NCI-H510A (cell line): ENCODE results near the gene OTUB2.
A peak's percentile ranks its signal among the peaks of the same experiment; 100 is the strongest.
"Not testable (repeated sequence)": the region's sequence is repeated elsewhere in the genome, so short reads cannot be mapped to it uniquely, and the experiment has no call there.

Experiments used
- DNase-seq: peaks from one replicate; lab custom pipeline; 2025; lab: John Stamatoyannopoulos, UW

The OTUB2 gene

DNA sequence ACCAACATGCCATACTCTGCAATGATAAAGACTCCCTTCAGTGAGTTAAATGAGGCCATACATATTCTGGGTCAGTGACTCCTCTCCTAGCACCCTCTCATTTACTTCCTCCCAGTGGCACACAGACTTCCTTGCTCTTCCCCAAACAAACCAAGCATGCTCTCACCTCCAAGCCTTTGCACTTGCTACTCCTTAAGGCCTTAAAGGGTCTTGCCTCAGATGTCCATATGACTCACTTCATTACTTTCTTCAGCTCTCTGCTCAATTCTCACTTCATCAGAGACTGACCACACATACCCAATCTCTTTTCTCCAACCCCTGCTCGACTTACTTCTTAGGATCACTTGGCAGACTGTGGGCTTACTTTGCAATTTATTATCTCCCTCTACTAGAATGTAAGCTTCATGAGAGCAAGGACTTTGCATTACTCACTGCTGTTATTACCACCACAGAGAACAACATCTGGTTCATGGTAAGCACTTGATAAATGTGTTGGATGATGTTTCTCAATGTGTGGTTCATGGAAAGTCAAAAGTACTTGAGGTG lies 32.1 kb downstream of the OTUB2 start:
- DNase-seq: no peak

DNA sequence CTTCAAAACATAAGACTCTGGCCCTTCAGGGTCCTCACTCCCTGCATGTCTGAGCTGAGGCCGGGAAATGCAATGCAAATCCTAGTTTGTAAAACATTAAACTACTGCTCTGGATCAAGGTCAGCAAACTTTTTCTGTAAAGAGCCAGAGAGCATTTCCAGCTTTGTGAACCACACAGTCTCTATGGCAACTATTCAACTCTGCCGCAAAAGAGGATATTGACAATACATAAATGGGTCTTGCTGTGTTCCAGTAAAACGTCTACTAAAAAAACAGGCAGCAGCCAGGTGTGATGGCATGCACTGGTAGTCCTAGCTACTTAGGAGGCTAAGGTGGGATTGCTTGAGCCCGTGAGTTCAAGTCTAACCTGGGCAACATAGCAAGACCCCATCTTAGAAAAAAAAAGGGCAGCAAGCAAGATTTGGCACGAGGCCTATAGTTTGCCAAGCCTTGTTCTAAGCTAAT lies 32.6 kb downstream of the OTUB2 start:
- DNase-seq: no peak

DNA sequence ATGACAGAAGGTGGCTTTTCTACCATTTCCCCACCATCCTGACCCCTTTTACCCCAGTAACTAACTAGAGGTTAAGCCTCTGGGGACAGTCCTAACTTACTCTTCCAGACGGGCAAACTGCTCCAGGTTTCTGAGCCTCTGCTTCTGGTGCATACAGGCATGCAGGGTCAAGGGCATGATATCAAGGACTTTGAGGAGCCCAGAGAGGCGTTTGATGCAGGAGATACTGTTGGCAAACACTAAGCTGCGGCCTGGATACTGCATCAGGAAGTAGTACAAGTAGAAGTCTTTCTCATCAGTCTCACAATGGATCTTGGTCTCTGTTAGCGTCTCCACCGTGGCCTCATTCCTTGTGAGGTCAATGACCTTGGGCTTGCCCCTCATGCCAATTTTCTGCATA lies 33.9 kb downstream of the OTUB2 start:
- DNase-seq: no peak

DNA sequence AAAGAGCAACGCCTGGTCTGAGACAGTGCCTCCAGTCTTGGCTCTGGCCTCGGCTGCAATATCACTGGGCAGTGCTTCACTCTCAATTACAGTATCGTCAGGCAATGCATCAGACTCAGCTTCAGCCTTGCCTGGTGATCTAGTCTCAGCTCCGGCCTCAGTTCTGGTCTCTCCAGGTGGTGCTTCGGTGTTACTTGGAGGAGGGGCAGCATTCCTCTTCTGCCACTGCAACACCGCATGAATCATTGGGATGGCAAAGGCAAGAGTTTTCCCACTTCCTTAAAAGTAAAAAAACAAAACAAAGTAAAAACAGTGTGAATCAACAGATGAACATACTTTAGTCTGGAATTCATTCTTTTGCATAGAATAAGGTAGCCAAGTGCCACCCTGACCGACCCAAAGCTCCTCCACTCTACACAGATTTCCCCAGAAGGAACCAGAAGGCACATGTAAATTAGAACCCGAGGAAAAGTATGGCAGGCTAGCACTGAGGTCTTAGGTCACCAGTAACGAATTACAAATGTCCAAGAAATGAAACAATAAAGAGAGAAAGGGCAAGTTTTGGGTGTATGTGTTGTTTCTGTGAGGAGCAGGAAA lies 36.3 kb downstream of the OTUB2 start:
- no peak for DNase-seq

DNA sequence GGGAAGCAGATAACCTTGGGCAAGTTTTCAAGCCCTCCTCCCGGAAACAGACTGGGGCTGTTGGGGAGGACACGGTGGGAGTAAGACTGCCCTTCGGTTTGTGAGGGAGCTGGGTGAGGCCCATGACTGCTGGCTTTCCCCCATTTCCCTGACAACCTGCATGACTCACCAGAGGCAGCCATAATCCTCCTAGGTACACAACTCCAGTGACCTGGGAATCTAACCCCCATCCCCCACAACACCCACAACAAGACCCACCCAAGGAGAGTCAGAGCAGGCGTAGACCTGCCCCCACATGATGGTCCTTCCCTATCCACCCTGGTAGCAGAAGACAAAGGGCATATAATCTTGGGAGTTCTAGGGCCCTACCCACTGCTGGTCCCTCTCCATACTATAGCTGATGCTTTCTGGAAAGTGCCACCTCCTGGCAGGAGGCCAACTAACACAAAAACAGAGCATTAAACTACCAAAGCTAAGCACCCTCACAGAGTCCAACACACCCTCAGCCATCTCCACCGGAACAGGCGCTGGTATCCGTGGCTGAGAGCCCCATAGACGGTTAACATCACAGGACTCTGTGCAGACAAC lies 40.0 kb downstream of the OTUB2 start:
- peak; percentile 32 for DNase-seq

DNA sequence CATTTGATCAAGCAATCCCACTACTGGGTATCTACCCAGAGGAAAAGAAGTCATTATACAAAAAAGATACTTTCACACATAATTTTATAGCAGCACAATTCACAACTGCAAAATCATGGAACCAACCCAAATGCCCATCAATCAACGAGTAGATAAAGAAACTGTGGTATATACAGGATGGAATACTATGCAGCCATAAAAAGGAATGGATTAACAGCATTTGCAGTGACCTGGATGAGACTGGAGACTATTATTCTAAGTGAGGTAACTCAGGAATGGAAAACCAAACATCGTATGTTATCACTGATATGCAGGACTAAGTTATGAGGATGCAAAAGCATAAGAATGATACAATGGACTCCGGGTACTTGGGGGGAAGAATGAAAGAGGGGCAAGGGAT lies 45.9 kb downstream of the OTUB2 start:
- not testable (repeated sequence) for DNase-seq

DNA sequence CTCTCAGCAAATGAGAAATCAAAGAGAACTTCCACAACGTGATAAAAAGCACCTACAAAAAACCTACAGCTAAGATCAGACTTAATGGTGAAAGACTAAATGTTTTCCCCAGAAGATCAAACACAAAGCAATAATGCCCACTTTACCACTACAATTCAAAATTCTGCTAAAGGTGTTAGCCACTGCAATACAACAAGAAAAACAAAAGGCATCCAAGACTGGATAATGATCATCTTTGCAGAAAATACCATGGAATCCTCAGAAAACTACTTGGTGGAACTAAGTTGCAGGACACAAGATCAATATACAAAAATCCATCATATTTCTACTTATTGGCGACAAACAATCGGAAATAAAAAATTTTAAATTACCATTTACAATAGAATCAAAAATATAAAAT lies 48.4 kb downstream of the OTUB2 start:
- no peak for DNase-seq

DNA sequence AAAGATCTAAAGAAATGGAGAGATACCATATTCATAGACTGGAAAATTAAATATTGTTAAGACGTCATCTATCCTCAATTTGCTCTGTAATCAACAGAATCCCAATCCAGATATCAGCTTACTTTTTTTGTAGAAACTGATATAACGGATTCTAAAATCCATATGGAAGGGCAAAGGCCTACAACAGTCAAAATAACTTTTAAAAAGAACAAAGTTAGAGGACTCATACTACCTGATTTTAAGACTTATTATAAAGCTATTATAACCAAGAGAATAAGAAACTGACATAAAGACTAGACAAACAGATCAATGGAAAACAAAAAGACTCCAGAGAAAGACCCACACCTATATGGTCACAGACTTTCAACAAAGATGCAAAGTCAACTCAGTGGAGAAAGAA lies 48.9 kb downstream of the OTUB2 start:
- DNase-seq: no peak

DNA sequence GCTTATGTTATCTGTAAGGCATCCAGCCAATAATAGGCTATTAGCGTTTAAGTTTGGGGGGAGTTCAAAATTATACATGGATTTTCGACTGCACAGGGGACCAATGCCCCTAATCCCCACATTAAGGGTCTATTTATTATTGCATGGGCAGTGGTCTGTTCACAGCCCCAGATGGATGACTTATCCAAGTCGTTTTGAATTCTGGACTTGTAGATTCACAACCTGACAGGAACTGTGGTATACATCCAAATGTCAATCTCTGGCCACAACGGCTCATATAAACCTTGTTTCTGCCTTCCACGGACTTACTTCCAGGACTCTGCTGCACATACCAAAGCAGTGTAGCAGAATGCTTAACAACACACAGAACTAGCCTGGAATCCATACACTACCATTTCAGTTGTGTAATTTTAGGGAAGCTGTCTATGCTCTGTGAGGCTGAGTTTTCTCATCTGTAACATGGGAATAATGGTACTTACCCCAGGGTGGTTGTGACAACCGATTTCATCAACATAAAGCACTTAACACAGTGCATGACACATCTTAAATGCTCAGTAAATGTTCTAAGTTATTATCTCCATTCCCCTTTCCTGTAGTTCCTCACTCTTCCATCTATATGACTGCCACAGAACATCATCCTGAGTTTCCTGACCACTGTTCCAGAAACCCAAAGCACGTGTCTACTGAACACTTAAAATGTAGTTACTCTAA lies 51.1 kb downstream of the OTUB2 start:
- DNase-seq: no peak

DNA sequence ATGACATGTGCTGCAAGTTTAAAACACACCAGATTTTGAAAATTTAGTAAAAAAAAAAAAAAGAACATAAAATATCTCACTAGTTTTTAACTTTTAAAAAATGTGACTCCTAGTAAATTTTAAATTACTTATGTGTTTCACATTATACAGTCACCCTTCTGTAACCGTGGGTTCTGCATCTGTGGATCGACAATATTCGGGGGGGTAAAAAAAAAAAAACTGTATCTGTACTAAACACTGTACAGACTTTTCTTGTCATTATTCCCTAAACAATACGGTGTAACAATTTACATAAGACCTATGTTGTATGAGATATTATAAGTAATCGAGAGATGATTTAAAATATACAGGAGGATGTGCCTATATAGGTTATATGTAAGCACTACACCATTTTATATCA lies 51.7 kb downstream of the OTUB2 start:
- no peak for DNase-seq

DNA sequence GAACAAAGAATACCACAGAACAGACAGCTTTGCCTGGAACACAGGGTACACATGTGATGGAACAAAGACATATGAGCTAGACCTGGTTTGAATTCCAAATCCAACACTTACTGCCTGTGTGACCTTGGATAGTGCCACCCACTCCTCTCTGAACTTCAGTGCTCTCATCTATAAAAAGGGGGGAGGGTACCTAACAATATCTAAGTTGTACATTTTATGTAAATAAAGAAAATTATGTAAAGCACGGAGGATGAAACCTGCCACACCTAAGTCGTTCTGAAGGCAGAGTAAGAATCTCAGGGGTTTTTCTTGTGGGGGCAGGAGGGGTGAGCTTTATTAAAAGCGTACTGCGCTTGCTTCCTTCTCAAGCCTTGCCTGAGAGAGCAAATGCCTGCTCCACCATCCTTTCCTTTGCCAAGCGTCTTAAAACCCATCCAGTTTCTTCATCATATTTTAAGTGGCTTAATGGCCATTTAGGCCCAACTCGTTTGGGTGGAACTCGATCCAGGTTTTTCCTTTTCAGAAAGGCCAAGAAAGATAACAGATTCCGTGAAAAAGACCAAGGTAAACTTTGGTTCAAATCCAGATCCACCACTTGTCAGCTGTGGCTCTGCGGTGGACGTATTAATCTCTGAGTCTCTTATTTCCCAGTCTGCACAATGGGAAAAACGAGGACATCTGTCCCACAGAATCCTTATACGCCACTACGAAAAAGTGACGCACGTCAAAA lies 53.9 kb downstream of the OTUB2 start:
- DNase-seq: no peak

DNA sequence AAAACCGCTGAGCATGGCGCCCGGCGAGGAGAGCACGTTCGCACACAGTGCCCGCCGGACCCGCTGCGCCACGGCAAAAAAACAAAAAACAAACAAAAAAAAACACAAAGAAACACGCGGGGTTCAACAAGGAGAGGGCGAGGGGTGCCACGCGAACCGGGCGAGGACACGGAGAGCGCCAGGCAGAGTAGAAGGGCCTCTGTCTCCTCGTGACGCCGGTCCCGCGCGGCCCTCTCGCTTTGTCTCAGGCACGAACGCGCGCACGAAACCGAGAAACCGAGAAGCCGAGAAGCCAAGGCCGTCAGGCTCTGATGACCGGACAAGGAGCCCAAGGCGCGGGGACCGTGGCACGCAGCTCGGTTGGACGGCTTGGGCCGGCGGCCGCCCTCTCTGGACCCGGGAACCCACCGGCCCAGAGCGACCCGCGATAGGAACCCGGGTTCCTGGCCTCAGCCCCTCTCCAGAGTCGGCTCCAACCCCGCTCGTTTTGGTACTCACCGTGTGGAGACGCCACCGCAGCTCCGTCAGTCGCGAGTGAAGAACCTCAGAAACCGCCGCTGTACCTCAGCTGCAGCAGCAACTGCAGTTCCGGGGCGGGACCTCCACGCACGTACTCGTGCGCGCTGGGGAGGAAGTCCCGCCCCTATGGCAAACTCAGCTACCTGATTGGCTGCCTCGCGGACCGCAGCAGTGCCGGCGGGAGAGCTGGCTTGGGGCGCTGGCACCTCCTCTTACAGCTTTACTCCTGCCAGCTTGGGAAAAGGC lies 54.7 kb downstream of the OTUB2 start, which contains the start of the genes DDX24 and IFI27L1:
Gene DDX24, minus strand, starts transcription at position 582 of the 765 bp plus-strand sequence. CDS start 1,460 bp downstream, outside the sequence.
Gene IFI27L1, plus strand, starts transcription at position 690 of the 765 bp plus-strand sequence. CDS start 15,628 bp downstream, outside the sequence.
- DNase-seq: peak; percentile 84

DNA sequence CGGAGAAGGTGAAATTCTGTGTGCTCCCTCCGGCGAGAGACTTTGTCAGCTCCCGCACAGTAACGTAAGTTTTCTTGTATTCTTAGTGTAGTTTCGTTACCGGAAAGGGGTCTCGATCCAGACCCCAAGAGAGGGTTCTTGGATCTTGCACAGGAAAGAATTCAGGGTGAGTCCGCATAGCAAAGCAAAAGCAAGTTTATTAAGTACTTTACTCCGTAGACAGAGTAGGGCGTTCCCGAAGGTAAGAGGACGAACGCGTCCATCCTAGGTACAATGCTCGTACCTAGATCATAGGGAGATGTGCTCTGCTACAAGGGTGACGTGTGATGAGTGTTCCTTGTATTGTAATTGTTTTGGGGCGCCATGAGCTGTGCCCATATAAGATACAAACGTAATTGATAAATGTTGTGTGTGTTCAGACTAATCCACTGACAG lies 55.3 kb downstream of the OTUB2 start:
- DNase-seq: no peak

DNA sequence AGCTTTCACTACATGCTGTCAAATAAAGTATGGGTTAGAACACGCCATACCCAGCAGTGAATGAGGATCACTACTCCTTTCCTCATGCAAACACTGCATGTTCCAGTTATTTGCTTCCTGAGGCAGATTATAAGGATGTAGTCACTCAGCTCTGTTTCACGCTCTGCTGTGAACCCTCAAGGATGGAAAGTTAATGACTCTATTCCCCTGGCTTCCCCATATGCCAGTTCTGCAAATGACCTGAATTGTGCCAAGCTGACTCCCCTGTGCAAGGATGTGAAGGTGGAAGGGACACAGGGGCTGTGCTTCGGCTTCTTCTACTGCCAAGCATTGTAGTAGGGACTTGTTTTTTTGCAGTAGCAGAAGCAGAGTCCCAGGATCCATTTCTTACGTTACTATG lies 61.8 kb downstream of the OTUB2 start:
- DNase-seq: no peak

DNA sequence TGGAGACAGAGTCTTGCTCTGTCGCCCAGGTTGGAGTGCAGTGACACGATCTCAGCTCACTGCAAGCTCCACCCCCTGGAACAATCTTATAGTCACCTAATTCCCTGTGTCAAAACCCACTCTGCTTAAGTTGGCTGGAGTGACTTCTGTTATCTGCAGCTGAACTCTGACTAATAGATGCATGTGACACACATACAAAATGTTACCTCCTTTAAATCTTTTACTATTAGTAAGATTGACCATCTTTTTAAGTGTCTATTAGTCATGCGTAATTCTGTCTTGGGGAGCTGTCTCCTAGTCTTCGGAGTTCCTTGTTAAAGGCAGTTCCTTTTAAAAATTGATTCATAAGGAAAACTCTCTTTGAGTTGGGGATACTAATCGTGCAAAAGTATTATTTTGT lies 62.4 kb downstream of the OTUB2 start:
- DNase-seq: no peak

DNA sequence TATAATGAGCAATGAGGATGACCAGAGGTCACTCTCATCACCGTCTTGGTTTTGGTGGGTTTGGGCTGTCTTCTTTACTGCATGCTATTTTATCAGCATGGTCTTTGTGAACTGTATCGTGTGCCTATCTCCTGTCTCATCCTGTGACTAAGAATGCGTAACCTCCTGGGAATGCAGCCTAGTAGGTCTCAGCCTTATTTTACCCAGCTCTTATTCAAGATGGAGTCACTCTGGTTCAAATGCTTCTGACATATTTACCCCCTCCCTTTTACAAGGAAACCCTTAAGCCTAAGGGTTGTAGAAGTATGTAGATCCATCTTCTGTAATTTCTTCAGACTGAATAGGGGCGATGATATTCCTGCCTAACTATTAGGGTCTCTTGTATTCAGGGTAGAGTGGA lies 63.3 kb downstream of the OTUB2 start:
- no peak for DNase-seq

DNA sequence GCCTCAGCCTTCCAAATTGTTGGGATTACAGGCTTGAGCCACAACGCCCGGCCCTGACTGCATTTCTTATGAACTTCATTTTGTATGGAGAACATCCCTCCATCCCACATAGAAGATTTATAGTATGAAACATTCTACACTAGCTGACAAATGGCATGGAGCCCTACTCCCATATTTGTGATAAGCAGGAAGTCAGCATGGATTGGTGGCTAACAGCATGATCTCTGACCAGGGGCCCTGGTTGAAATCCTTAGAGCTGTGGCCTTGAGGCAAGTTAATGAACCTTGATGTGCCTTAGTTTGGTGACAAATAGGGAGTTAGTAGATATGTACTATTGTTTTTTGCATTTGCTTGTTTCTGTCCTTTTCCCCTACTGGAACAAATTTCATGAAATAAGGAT lies 67.3 kb downstream of the OTUB2 start:
- DNase-seq: no peak

DNA sequence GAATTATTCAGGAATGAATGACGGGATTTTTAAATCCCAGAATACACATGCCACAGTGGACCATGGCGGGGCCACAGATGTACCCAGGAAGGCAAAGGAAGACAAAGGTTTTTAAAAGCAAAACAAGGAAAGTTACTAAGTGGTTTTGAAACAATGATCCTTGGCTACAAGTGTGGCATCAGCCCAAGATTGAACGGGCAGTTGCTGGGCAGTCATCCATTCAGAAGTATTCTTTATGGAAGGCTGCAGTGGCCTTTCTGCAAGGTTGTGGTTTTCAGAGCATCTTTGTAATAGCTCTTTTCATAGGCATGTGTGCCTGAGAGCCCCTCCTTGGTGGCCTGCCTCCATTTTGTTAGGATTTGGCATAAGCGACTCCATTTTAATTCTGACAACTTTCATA lies 71.0 kb downstream of the OTUB2 start:
- no peak for DNase-seq
